Ovary (tissue), 3 donors: Measurements from ENCODE around the gene FKBP10.

Experiments
- CTCF ChIP-seq, 3 donors: fragments of 450-650 bp in 2 of 3; fragments of 200-600 bp in 1 of 3; IDR thresholded peaks; one replicate each; pipeline versions ENCODE4 v1.5.1 to v1.8.0; 2016 to 2022; ENCODE audit warnings: antibody characterized with exemption in 3 of 3, mild to moderate bottlenecking in 1 of 3
- POLR2A ChIP-seq: fragments of 450-650 bp; IDR thresholded peaks from one replicate; pipeline ENCODE4 v1.6.1; 2017; ENCODE audit warnings: antibody characterized with exemption, mild to moderate bottlenecking, moderate library complexity
- donor health status: DM: no; HTN: no; CAD: no.

- TF ChIP-seq POLR2A: no peak
- no peak for TF ChIP-seq CTCF (IDR thresholded peaks at IDR 0.05)
Observed at GRCh38 chr17:41768682-41769288, 44.0 kb upstream of the FKBP10 start.
